ENCODE measurements around the gene EIF3B. TPM values are rescaled to one million over a fixed set of nuclear protein-coding genes. Genes with fewer than 3 reads are reported as not detected.

EIF3B gene
- total RNA-seq, 1 experiment from 2014 or later = 306 TPM

DNA sequence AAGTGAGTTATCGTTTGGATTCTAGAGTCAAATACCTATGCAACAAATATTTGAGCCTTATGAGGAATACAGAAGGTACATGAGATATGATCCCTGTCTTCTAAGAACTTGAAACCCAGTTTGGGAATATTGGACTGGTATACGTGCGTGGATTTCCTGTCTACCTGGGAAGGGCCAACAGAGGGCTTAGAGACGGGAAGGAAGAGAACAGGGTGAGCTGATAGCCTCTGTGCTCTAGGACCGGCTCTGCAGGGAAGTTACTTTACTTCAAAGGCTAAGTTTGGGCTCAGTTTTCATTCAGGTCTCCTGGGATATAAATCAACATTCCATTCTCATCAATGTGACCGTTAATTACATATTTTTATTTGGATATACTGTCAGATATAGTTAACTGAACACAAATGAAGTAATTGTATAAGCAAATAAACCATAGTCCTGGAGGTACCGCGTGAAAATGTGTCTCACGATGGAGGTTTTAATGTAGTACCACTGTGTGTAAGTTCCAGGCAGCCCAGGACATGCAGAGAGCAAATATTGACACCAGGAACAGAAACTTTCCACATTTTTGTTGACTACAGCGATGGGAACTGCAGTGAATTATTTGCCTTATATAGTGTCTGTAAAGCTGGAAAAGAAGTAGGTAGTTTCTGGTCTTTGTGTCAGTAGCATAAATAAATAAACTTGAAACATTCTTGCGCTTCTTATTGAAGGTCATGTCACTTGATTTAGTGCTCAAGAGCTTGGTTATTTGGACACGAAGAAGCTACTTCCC lies 57.4 kb downstream of the EIF3B start:
- Histone ChIP-seq H3K36me3 (ENCODE audit: control insufficient read depth, insufficient read depth, low read length) (peaks cover 1% of the 10 kb centered on the region; the same call in 1 of the 2 replicates), H3K27me3 (replicated peaks; ENCODE audit: control insufficient read depth, insufficient read depth, low read length) (no peaks in the 10 kb centered on the region), H3K4me1 (peaks cover 30% of the 10 kb centered on the region), H3K4me3 (ENCODE audit: low read depth, low read length) (no peak overlapping the region), H3K9me3 (no peaks in the 10 kb centered on the region)
- peak overlapping the region; percentile 43 for H3K4me3 Mint-ChIP-seq (ENCODE audit: unreplicated experiment)
- no peak for TF ChIP-seq CTCF (IDR thresholded peaks at IDR 0.05; ENCODE audit: insufficient read depth in 1 of 2, low read depth in 1 of 2, low read length in 1 of 2, severe bottlenecking in 1 of 2, unreplicated experiment in 1 of 2)
- ChIA-PET CTCF (interaction anchor here (0.6 to 1.9 kb wide), 7 partner anchors 15 to 200 kb away, joined by 3 to 11 read pairs (median 5); no protein-coding TSS in a partner anchor), POLR2A (interaction anchor here (0.6 to 1.4 kb wide), 5 partner anchors 9 to 170 kb away, joined by 3 to 8 read pairs (median 4); partner anchors contain the start of genes CHST12, MRM2 and NUDT1)
- peak overlapping the region; percentile 83 for H3K27ac Mint-ChIP-seq (ENCODE audit: unreplicated experiment)
- H3K4me1 Mint-ChIP-seq (ENCODE audit: low read depth, unreplicated experiment) = peaks cover 50% of the 10 kb centered on the region
- H3K36me3 Mint-ChIP-seq (ENCODE audit: insufficient read depth, unreplicated experiment) = peaks cover 9% of the 10 kb centered on the region
- intact Hi-C loops (cut with micrococcal nuclease; ENCODE audit: unreplicated experiment) = loop anchor here (1.0 kb wide), 1 partner anchor 28 kb away; no protein-coding TSS in a partner anchor
- TSS peak; percentile 88 for BruUV-seq (replicated peaks)
- no peaks in the 10 kb centered on the region for H3K9me3 Mint-ChIP-seq (ENCODE audit: unreplicated experiment)
- DNase-seq = peak; percentile 60 to 65
- H3K27me3 Mint-ChIP-seq (ENCODE audit: insufficient read depth, unreplicated experiment) = no peaks in the 10 kb centered on the region

DNA sequence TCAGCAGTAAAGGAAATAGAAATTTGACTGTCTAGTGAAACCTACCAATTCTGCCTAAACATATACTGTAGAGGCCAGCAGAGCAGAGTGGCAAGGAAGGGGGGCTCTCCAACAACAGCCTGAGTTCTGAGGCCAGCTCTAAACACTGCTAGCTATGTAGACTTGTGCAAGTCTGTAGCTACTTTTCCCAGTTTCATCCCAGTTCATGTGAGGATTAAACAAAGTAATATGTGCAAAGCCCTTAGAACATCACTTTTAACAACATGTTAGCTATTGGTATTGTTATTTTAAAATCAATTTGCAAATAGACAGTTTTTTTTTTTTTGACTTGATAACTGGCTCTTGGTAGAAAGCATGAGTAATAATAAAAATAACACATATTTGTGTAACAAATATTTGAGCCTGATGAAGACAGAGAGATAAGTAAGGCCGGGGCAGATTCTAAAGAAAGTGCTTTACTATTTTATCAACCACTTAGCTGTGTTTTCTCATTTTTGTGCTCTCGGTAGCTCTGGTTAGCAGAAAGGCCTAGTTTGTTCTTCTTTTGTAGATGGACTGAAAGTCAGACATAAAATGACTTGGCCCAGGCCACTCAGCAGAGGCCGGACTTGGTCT lies 58.1 kb downstream of the EIF3B start:
- peaks cover 30% of the 10 kb centered on the region for H3K4me1 ChIP-seq
- Mint-ChIP-seq H3K36me3 (ENCODE audit: insufficient read depth, unreplicated experiment) (peaks cover 8% of the 10 kb centered on the region), H3K27me3 (ENCODE audit: insufficient read depth, unreplicated experiment) (no peaks in the 10 kb centered on the region), H3K9me3 (ENCODE audit: unreplicated experiment) (no peaks in the 10 kb centered on the region), H3K4me1 (ENCODE audit: low read depth, unreplicated experiment) (peaks cover 50% of the 10 kb centered on the region), H3K4me3 (ENCODE audit: unreplicated experiment) (peak overlapping the region; percentile 43), H3K27ac (ENCODE audit: unreplicated experiment) (peak overlapping the region; percentile 83)
- TF ChIP-seq CTCF (IDR thresholded peaks at IDR 0.05; ENCODE audit: insufficient read depth in 1 of 2, low read depth in 1 of 2, low read length in 1 of 2, severe bottlenecking in 1 of 2, unreplicated experiment in 1 of 2) = no peak
- no peaks in the 10 kb centered on the region for H3K27me3 ChIP-seq (replicated peaks; ENCODE audit: control insufficient read depth, insufficient read depth, low read length)
- no peaks in the 10 kb centered on the region for H3K9me3 ChIP-seq
- no peak overlapping the region for H3K4me3 ChIP-seq (ENCODE audit: low read depth, low read length)
- ChIA-PET POLR2A (interaction anchor here (1.1 to 1.4 kb wide), 4 partner anchors 9 to 59 kb away, joined by 3 to 8 read pairs (median 4); partner anchors contain the start of gene CHST12), CTCF (interaction anchor here (0.7 to 1.9 kb wide), 6 partner anchors 14 to 56 kb away, joined by 3 to 11 read pairs (median 4); no protein-coding TSS in a partner anchor)
- H3K36me3 ChIP-seq (ENCODE audit: control insufficient read depth, insufficient read depth, low read length) = peaks cover 1% of the 10 kb centered on the region; the same call in 1 of the 2 replicates
- BruUV-seq (replicated peaks) = TSS peak; percentile 53
- intact Hi-C loops (cut with micrococcal nuclease; ENCODE audit: unreplicated experiment) = loop anchor here (1.0 kb wide), 1 partner anchor 28 kb away; no protein-coding TSS in a partner anchor
- DNase-seq = no peak

- H3K4me3 Mint-ChIP-seq (ENCODE audit: unreplicated experiment) = no peak overlapping the region
- H3K9me3 Mint-ChIP-seq (ENCODE audit: unreplicated experiment) = no peaks in the 10 kb centered on the region
- Histone ChIP-seq H3K4me3 (ENCODE audit: low read depth, low read length) (no peak overlapping the region), H3K9me3 (no peaks in the 10 kb centered on the region), H3K36me3 (ENCODE audit: control insufficient read depth, insufficient read depth, low read length) (peaks cover 1% of the 10 kb centered on the region; the same call in 1 of the 2 replicates), H3K4me1 (peaks cover 24% of the 10 kb centered on the region), H3K27me3 (replicated peaks; ENCODE audit: control insufficient read depth, insufficient read depth, low read length) (no peaks in the 10 kb centered on the region)
- TF ChIP-seq CTCF (IDR thresholded peaks at IDR 0.05; ENCODE audit: insufficient read depth in 1 of 2, low read depth in 1 of 2, low read length in 1 of 2, severe bottlenecking in 1 of 2, unreplicated experiment in 1 of 2) = no peak
- H3K27me3 Mint-ChIP-seq (ENCODE audit: insufficient read depth, unreplicated experiment) = no peaks in the 10 kb centered on the region
- ChIA-PET CTCF (no interaction called here), POLR2A (no interaction called here)
- intact Hi-C loops (cut with micrococcal nuclease; ENCODE audit: unreplicated experiment) = no loop called here
- no TSS peak for BruUV-seq (replicated peaks)
- no peak for DNase-seq
- peaks cover 8% of the 10 kb centered on the region for H3K36me3 Mint-ChIP-seq (ENCODE audit: insufficient read depth, unreplicated experiment)
- peak overlapping the region; percentile 0 for H3K27ac Mint-ChIP-seq (ENCODE audit: unreplicated experiment)
- H3K4me1 Mint-ChIP-seq (ENCODE audit: low read depth, unreplicated experiment) = peaks cover 24% of the 10 kb centered on the region
Observed at GRCh38 chr7:2416063-2416462, 61.4 kb downstream of the EIF3B start.

All from Caco-2 (cell line).